GM12874 (cell line): ENCODE results near the gene KRT84.

Experiments used
- TF ChIP-seq, protein P1 (sequence below): IDR thresholded peaks from 2 replicates; pipeline ENCODE4 v1.5.1; 2011; ENCODE audit warnings: low read depth, mild to moderate bottlenecking, control low read depth, low read length, moderate library complexity; ENCODE audit not compliant: insufficient read depth

KRT84 gene

DNA sequence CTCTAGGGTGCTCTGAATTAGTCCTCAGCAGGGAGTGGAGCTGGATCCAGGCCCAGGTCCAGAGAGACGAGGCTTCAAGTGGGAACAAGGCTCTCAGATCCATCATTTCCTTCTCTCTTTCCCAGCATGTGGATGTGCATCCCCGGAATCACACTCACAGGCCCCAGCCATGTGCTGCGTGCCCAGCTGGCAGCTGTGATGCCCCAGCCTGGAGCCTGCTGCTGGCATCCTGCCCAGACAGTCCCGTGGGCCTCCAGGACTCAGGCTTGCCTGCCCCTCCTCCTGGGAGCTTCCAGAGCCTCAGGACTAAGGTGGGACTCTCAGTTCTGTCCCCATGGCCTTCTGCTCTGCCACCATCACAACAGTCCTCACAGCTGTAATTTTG, 6.2 kb upstream of the KRT84 start:
- TF ChIP-seq, protein P1, sequence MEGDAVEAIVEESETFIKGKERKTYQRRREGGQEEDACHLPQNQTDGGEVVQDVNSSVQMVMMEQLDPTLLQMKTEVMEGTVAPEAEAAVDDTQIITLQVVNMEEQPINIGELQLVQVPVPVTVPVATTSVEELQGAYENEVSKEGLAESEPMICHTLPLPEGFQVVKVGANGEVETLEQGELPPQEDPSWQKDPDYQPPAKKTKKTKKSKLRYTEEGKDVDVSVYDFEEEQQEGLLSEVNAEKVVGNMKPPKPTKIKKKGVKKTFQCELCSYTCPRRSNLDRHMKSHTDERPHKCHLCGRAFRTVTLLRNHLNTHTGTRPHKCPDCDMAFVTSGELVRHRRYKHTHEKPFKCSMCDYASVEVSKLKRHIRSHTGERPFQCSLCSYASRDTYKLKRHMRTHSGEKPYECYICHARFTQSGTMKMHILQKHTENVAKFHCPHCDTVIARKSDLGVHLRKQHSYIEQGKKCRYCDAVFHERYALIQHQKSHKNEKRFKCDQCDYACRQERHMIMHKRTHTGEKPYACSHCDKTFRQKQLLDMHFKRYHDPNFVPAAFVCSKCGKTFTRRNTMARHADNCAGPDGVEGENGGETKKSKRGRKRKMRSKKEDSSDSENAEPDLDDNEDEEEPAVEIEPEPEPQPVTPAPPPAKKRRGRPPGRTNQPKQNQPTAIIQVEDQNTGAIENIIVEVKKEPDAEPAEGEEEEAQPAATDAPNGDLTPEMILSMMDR = no peak

DNA sequence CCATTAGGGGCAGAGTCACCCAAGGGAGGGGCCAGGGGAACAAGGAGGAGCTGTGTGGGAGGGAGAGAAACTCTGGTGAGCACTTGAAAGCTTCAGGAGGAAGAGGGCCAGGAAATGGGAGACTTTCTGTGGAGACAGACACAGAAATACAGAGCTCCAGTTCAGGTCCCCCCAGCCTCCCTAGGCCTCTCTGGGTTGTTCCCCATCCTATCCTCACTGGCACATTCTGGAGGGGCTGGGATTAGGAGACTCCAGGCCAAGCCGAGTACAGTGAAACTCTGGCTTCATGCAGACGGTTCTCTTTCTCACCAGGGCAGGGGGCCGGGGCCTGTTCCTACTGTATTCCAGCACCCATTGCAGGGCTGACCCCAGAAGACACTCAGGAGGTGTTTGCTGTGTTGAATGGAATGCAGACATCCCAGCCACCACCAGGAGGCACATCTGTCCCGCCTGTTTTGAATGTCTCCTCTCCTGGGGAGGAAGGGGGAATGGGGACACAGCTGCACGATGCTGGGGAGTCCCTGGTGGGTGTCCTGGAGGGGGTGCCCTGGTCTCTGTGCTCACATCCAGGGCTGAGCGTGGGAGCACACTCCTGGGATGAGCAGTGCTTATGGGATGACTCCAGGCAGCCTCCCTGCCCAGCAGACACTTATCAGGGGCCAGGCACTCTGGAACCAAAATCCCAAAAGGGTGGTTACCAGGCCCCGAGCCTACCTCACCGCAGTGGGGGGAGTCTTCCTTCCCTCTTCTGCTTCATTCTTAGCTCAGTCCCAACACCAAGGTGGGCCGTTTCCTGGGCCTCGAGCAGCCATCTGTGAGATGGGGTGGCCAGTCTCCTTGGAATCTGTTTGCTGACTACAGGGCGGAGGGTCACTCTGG, 5.5 kb upstream of the KRT84 start:
- TF ChIP-seq, protein P1 = peak; percentile 48

DNA sequence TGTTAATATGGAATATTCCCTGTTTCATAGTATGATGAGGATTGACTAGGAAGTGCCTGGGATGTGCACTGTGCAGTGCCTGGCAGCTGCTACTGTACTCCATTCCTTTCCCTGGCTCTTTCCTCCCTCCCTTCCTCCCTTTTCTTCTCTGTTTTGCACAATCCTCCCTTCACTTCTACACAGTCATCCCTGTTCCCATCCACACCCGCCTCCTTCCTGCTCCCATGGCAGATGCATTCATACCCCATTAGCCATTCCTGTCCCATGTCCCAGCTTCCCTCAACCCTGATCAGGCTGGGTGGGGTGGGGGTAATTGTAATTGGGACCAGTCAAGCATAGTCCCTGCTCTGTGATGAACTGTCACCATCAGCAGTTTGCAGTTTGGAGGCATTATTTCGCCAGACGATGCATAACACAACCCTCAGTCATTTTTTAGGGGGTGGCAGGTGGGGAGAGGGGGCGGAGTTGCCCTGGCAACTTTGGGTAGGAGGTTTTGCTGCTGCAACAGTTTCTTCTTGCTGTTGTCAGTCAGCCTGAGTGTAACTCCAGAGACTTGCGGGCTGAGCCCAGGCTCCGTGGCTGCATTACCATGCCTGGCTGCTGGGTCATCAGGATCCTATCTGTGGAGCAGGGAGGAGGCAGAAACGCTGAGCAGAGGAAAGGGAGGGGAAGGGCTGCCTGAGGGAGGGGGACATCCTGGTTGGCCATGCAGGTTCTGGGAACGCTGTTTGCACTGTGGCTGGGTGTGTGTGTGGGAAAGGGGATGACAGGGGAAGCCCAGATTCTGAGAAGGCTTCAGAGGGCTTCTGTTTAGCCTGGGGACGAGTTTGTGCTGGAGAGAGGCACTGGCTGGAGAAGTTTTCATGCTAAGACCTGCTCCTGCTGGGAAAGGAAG, 4.1 kb upstream of the KRT84 start:
- TF ChIP-seq, protein P1 = no peak

DNA sequence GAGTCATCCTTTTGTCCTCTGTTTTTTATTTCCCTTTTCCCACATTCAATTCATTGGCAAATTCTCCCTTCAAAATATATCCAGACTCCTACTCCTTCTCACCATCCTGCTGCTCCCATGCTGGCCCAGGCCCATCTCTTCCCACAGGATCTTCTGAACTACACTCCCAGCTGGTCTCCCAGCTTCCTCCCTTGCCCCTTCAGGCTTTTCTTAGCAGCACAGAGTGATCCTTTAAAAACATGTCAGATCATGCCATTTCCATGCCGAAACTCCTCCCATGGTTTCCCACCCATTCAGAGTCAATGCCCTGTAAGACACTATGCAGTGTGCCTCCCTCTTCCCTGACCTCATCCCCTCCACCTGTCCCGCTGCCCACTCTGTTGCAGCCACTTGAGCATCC, 2.4 kb upstream of the KRT84 start:
- TF ChIP-seq, protein P1 = no peak

DNA sequence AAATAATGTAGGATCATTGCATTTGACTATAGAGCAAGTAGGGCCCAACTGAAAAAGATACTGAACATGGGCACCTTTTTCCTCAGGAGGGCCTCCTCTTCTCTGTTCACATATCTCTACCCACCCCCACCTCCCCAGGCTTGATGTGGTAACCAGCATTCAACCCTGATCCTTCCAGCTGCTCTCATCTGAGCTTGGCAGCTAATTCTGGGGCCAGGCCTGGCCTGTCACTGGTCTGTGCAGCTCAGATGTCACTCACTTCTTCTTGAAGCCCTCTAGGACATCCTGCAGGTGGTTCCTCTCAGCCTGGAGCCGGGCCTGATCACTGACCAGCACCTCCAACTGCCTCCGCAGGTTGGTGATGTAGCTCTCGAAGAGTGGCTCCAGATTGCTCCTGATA, 2.1 kb downstream of the KRT84 start:
- TF ChIP-seq, protein P1 = no peak

DNA sequence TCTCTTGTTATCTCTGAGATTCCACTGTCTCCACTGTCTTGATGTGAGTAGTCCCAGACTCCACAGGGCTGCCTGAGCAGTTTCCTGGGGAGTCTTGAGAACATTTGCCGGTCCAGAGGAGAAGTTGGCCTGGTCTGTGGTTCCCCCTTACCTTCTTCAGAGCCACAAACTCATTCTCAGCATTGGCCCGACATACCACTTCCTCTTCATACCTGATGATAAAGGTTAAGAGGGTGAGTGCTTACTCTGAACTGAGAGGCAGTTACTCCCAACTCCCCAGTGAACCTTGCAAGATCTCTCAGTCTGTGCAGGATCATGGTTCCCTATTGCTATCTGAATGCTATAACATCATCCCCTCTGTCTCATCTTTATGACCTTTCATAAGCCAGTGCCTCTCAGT, 2.6 kb downstream of the KRT84 start:
- TF ChIP-seq, protein P1 = no peak

DNA sequence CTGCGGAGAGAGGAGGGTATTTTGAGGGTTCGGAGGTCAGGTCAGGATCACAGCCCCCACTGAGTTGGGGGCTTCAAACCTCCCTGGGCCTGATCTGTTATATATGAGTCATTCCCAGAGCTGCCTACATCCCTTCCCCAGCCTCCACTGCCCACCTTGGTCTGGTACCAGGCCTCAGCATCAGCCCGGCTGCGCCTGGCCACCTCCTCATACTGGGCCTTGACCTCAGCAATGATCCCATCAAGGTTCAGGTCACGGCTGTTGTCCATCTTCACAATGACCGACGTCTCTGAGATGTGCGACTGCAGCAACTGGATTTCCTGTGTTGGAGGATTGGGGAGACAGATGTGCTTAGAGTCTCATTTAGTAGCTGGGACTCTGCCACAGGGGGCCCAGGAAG, 4.2 kb downstream of the KRT84 start:
- TF ChIP-seq, protein P1 = no peak
